Right lobe of liver (tissue), 5 donors: ENCODE results near the gene SNX6. TPM values are rescaled to one million over a fixed set of nuclear protein-coding genes. Genes with fewer than 3 reads are reported as not detected.

Experiments
- small RNA-seq, 2 experiments: library from RNA; depleted of rRNA; stranded (forward); fragments of <200 nt; gene quantifications; one replicate each; pipeline ENCODE3, GENCODE V24; 2016
- total RNA-seq, 6 experiments: library from RNA; depleted of rRNA in 2 of 6; stranded (reverse); fragments of >200 nt in 2 of 6; fragmentation: NEBNext Ultra II Directional in 3 of 6; extraction: Animal tissue kit (Norgen Biotek cat#: 25700) in 3 of 6; gene quantifications; one replicate each; pipeline versions ENCODE4 v1.1.0 to v1.2.4, GENCODE V29; 2016 to 2023
- donor health status: DM: no; HTN: no; CAD: no.
- donor health status: DM: no; HTN: no; CAD: no.
- donor health status: DM: no; HTN: yes; CAD: no.
- donor health status: DM: no; HTN: yes; CAD: no.

The SNX6 gene
- total RNA-seq, 6 experiments from 2014 or later: 16.4 to 49.7 (median 31.5) TPM

Small RNAs within 50 kb of the gene (small RNA-seq; reads per million reads assigned to genes)
- gene RNU1-27P: 0 reads per million in 2 experiments
- gene RNU1-28P: 0 reads per million in 2 experiments
- gene RNU6-1261P: 0 reads per million in 2 experiments

Other genes with a start within 250 kb of the SNX6 start
- gene SPTSSA, start 167.9 kb downstream of the SNX6 start, total RNA-seq: 10 to 100 TPM; 10.6 to 32.0 (median 18.4) TPM
- gene EAPP, start 90.4 kb downstream of the SNX6 start, total RNA-seq: 10 to 100 TPM; 15.1 to 20.4 (median 18.2) TPM
- gene CFL2, start 84.4 kb upstream of the SNX6 start, total RNA-seq: 10 to 100 TPM; 74.2 to 95.3 (median 78.3) TPM
- gene BAZ1A, start 245.2 kb upstream of the SNX6 start, total RNA-seq: 10 to 100 TPM in 5 of 6 experiments, 1 to 10 TPM in 1; 6.6 to 19.4 (median 14.3) TPM